H9 (cell line): Measurements from ENCODE around the gene PPP3CA. TPM values are rescaled to one million over a fixed set of nuclear protein-coding genes. Genes with fewer than 3 reads are reported as not detected.
"Not testable (repeated sequence)": the region's sequence is repeated elsewhere in the genome, so short reads cannot be mapped to it uniquely, and the experiment has no call there.

Experiments used
- DNase-seq: peaks from one replicate; pipeline ENCODE4 v3.0.0-alpha.2; 2017
- H2AFZ ChIP-seq: one replicate; pipeline ENCODE4 v1.6.1; 2013; ENCODE audit warnings: mild to moderate bottlenecking, low read length, control low read depth, moderate library complexity
- H2AK5ac ChIP-seq: 2 replicates; pipeline ENCODE4 v1.6.1; 2013; ENCODE audit warnings: low read length, control low read depth, mixed read lengths; ENCODE audit not compliant: insufficient read length
- H2BK120ac ChIP-seq: one replicate; pipeline ENCODE4 v1.6.1; 2013; ENCODE audit warnings: low read depth, mild to moderate bottlenecking, low read length, control low read depth, inconsistent platforms; ENCODE audit not compliant: poor library complexity, severe bottlenecking
- H2BK12ac ChIP-seq: 2 replicates; pipeline ENCODE4 v1.6.1; 2013; ENCODE audit warnings: low read length, control low read depth, mixed read lengths, low read depth; ENCODE audit not compliant: insufficient read length
- H2BK15ac ChIP-seq: 2 replicates; pipeline ENCODE4 v1.6.1; 2013; ENCODE audit warnings: low read depth, low read length, control low read depth
- H2BK20ac ChIP-seq: one replicate; pipeline ENCODE4 v1.6.1; 2013; ENCODE audit warnings: low read depth, mild to moderate bottlenecking, low read length, control low read depth, inconsistent platforms; ENCODE audit not compliant: poor library complexity, severe bottlenecking
- H2BK5ac ChIP-seq: 2 replicates; pipeline ENCODE4 v1.6.1; 2013; ENCODE audit warnings: low read length, control low read depth, mixed read lengths; ENCODE audit not compliant: insufficient read length
- H3K14ac ChIP-seq: 2 replicates; pipeline ENCODE4 v1.6.1; 2013; ENCODE audit warnings: low read length, control low read depth; ENCODE audit not compliant: insufficient read depth
- H3K18ac ChIP-seq: 2 replicates; pipeline ENCODE4 v1.6.1; 2013; ENCODE audit warnings: low read depth, mild to moderate bottlenecking, mixed read lengths, low read length, control low read depth; ENCODE audit not compliant: insufficient read length
- H3K23ac ChIP-seq: 2 replicates; pipeline ENCODE4 v1.6.1; 2013; ENCODE audit warnings: low read length, control low read depth, mixed read lengths, low read depth; ENCODE audit not compliant: insufficient read length
- H3K23me2 ChIP-seq: 2 replicates; pipeline ENCODE4 v1.6.1; 2013; ENCODE audit warnings: low read depth, mild to moderate bottlenecking, mixed read lengths, low read length, control low read depth; ENCODE audit not compliant: insufficient read length, poor library complexity, severe bottlenecking
- H3K27ac ChIP-seq: 2 replicates; pipeline ENCODE4 v1.5.1; 2013; ENCODE audit warnings: low read length, control low read depth, mixed read lengths, low read depth; ENCODE audit not compliant: insufficient read length
- H3K27me3 ChIP-seq: 2 replicates; pipeline ENCODE4 v1.6.1; 2013; ENCODE audit warnings: low read length, control low read depth, inconsistent platforms; ENCODE audit not compliant: insufficient read depth
- H3K4ac ChIP-seq: 2 replicates; pipeline ENCODE4 v1.6.1; 2013; ENCODE audit warnings: low read depth, mild to moderate bottlenecking, control low read depth, inconsistent platforms, low read length, moderate library complexity
- H3K4me1 ChIP-seq: 2 replicates; pipeline ENCODE4 v1.6.1; 2013; ENCODE audit warnings: low read length, control low read depth, inconsistent platforms; ENCODE audit not compliant: insufficient read depth
- H3K4me2 ChIP-seq: 2 replicates; pipeline ENCODE4 v1.6.1; 2013; ENCODE audit warnings: low read length, control low read depth, mixed read lengths; ENCODE audit not compliant: insufficient read length, insufficient read depth
- H3K56ac ChIP-seq: 2 replicates; pipeline ENCODE4 v1.6.1; 2013; ENCODE audit warnings: low read depth, mild to moderate bottlenecking, mixed read lengths, low read length, control low read depth; ENCODE audit not compliant: insufficient read length
- H3K79me1 ChIP-seq: 2 replicates; pipeline ENCODE4 v1.6.1; 2013; ENCODE audit warnings: low read depth, mild to moderate bottlenecking, moderate library complexity, low read length, control low read depth, inconsistent platforms; ENCODE audit not compliant: insufficient read depth, poor library complexity, severe bottlenecking
- H3K79me2 ChIP-seq: 2 replicates; pipeline ENCODE4 v1.6.1; 2013; ENCODE audit warnings: low read length, control low read depth, inconsistent platforms; ENCODE audit not compliant: insufficient read depth
- H3K9ac ChIP-seq: 2 replicates; pipeline ENCODE4 v1.6.1; 2013; ENCODE audit warnings: low read length, control low read depth, mixed read lengths; ENCODE audit not compliant: insufficient read length; ENCODE audit errors: extremely low read depth
- H3K9me3 ChIP-seq: one replicate; pipeline ENCODE4 v1.6.1; 2013; ENCODE audit warnings: low read depth, low read length, inconsistent platforms; ENCODE audit not compliant: control insufficient read depth
- H3T11ph ChIP-seq: one replicate; pipeline ENCODE4 v1.6.1; 2013; ENCODE audit warnings: mild to moderate bottlenecking, low read length, control low read depth, inconsistent platforms
- H4K20me1 ChIP-seq: one replicate; pipeline ENCODE4 v1.6.1; 2013; ENCODE audit not compliant: control insufficient read depth, insufficient read length, insufficient read depth
- H4K5ac ChIP-seq: 2 replicates; pipeline ENCODE4 v1.6.1; 2013; ENCODE audit warnings: low read depth, mild to moderate bottlenecking, mixed read lengths, low read length, control low read depth; ENCODE audit not compliant: insufficient read length
- H4K8ac ChIP-seq: replicated peaks from 2 replicates; pipeline ENCODE4 v1.6.1; 2013; ENCODE audit warnings: low read length, control low read depth, mixed read lengths, low read depth; ENCODE audit not compliant: insufficient read length
- H4K91ac ChIP-seq: 2 replicates; pipeline ENCODE4 v1.6.1; 2013; ENCODE audit warnings: low read depth, mild to moderate bottlenecking, moderate library complexity, mixed read lengths, low read length, control low read depth; ENCODE audit not compliant: insufficient read length
- H3K27ac Mint-ChIP-seq, 3 experiments: 2 replicates in 2 of 3; 3 replicates in 1 of 3; pipeline ENCODE4 v1.8.0; 2020 to 2021; ENCODE audit warnings: mixed read lengths in 3 of 3, mild to moderate bottlenecking in 1 of 3, moderate library complexity in 1 of 3
- H3K27me3 Mint-ChIP-seq: 2 replicates; pipeline ENCODE4 v1.8.0; 2021; ENCODE audit warnings: low read depth, mild to moderate bottlenecking, moderate library complexity, mixed read lengths
- H3K36me3 Mint-ChIP-seq, 3 experiments: 2 replicates in 2 of 3; 3 replicates in 1 of 3; pipeline ENCODE4 v1.8.0; 2020 to 2021; ENCODE audit warnings: low read depth in 3 of 3, mixed read lengths in 3 of 3; ENCODE audit not compliant: insufficient read depth in 1 of 3
- H3K4me1 Mint-ChIP-seq, 2 experiments: 2 replicates each; pipeline ENCODE4 v1.8.0; 2020; ENCODE audit warnings: mixed read lengths in 2 of 2
- H3K4me3 Mint-ChIP-seq, 2 experiments: 2 replicates in 1 of 2; 3 replicates in 1 of 2; pipeline ENCODE4 v1.8.0; 2020 to 2021; ENCODE audit warnings: mild to moderate bottlenecking in 2 of 2, mixed read lengths in 2 of 2, moderate library complexity in 1 of 2
- H3K9me3 Mint-ChIP-seq, 2 experiments: 2 replicates in 1 of 2; 3 replicates in 1 of 2; pipeline ENCODE4 v1.8.0; 2020; ENCODE audit warnings: mild to moderate bottlenecking in 2 of 2, mixed read lengths in 2 of 2, moderate library complexity in 1 of 2
- WGBS: extraction: QIAGEN DNeasy Blood & Tissue Kit; methylation state at CpG from one replicate; pipeline ENCODE4 v1.1.7; 2013; ENCODE audit warnings: missing lambda C conversion rate, low lambda C conversion rate, mixed read lengths; ENCODE audit not compliant: insufficient read length; ENCODE audit errors: extremely low coverage; 5-methylcytosine and 5-hydroxymethylcytosine counted together
- total RNA-seq: library from RNA; stranded (reverse); gene quantifications from 2 replicates; pipeline ENCODE4 v1.2.1, GENCODE V29; 2021

Gene PPP3CA
- total RNA-seq, 1 experiment from 2014 or later, result 16.8 TPM

DNA sequence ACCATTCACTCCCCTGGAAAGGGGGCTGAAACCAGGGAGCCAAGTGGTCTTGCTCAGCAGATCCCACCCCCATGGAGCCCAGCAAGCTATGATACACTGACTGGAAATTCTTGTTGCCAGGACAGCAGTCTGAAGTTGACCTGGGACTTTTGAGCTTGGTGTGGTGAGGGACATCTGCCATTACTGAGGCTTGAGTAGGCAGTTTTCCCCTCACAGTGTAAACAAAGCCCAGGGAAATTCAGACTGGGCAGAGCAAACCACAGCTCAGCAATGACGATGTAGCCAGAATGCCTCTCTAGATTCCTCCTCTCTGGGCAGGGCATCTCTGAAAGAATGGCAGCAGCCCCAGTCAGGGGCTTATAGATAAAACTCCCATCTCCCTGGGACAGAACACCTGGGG is 218.4 kb downstream of the PPP3CA start:
- not testable (repeated sequence) for H3K4ac ChIP-seq, H3K23me2 ChIP-seq, DNase-seq, H2BK5ac ChIP-seq, H4K5ac ChIP-seq, H3K27ac Mint-ChIP-seq, H2AK5ac ChIP-seq, H2AFZ ChIP-seq, H2BK20ac ChIP-seq, H3K27me3 ChIP-seq, H3K14ac ChIP-seq, H4K8ac ChIP-seq, H3K4me1 ChIP-seq, H4K20me1 ChIP-seq, H3K18ac ChIP-seq, H4K91ac ChIP-seq, H2BK120ac ChIP-seq, H3K9ac ChIP-seq, H3K9me3 ChIP-seq, H2BK12ac ChIP-seq, H3K79me1 ChIP-seq, H3K4me2 ChIP-seq, H3K36me3 Mint-ChIP-seq, H3K23ac ChIP-seq, H3K79me2 ChIP-seq, H3K56ac ChIP-seq, H3K4me3 Mint-ChIP-seq, H3K27ac ChIP-seq, H3T11ph ChIP-seq, H3K4me1 Mint-ChIP-seq, H2BK15ac ChIP-seq, H3K9me3 Mint-ChIP-seq, H3K27me3 Mint-ChIP-seq
- no CpG with 5 or more reads among the region's 1 CpG for WGBS
